IPS-NIHi7 (cell line): Measurements from ENCODE around the gene COA1.
A peak's percentile ranks its signal among the peaks of the same experiment; 100 is the strongest.
"Not testable (repeated sequence)": the region's sequence is repeated elsewhere in the genome, so short reads cannot be mapped to it uniquely, and the experiment has no call there.

ENCODE experiments used
- DNase-seq: peaks from one replicate; pipeline ENCODE4 v3.0.0; 2012; ENCODE audit warnings: mixed read lengths; ENCODE audit errors: extremely low spot score

COA1 gene, protein sequence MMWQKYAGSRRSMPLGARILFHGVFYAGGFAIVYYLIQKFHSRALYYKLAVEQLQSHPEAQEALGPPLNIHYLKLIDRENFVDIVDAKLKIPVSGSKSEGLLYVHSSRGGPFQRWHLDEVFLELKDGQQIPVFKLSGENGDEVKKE

DNA sequence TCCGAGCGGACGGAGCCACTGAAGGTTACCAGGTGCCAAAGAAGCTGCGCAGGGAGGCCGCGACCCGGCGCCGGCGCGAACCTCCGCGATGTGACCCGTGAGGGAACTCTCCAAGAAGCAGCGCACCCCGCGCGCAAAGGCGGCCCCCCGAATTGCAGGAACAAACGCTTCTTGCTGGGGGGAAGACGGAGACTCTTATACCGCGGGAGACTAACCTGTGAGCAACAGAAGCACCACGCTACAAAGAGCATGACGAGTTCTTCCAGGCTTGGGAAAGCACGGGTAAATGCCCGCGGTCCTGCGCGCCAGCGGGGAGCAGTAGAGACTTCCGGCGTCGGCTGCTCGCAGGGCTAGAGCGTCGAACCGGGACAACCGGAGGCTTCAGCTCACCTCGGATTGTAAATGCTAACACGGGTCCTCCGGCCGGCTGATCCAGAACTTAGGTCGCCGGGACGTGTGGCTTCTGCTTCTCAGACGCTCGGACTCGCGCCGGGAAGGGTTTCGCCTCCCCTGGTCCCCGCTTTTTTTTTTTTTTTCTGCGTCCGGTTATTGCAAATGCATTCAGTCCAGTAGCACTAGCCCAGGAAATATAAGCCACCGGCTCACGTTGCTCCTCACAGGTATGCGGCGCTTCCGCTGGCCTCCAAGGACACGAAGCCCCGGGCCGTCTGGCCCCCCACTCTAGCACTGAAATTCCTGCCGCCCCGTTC is at the start of gene COA1:
COA1 (minus strand) TSS at position 310 of the 710 bp plus-strand sequence. CDS start 80,909 bp downstream, outside the sequence.
- DNase-seq = peak; percentile 88

DNA sequence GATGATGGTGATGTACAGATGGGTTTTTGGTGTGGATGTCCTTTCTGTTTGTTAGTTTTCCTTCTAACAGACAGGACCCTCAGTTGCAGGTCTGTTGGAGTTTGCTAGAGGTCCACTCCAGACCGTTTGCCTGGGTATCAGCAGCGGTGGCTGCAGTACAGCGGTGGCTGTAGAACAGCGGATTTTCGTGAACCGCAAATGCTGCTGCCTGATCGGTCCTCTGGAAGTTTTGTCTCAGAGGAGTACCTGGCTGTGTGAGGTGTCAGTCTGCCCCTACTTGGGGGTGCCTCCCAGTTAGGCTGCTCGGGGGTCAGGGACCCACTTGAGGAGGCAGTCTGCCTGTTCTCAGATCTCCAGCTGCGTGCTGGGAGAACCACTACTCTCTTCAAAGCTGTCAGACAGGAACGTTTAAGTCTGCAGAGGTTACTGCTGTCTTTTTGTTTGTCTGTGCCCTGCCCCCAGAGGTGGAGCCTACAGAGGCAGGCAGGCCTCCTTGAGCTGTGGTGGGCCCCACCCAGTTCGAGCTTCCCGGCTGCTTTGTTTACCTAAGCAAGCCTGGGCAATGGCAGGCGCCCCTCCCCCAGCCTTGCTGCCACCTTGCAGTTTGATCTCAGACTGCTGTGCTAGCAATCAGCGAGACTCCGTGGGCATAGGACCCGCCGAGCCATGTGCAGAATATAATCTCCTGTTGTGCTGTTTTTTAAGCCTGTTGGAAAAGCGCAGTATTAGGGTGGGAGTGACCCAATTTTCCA is 49.1 kb upstream of the COA1 start:
- not testable (repeated sequence) for DNase-seq

DNA sequence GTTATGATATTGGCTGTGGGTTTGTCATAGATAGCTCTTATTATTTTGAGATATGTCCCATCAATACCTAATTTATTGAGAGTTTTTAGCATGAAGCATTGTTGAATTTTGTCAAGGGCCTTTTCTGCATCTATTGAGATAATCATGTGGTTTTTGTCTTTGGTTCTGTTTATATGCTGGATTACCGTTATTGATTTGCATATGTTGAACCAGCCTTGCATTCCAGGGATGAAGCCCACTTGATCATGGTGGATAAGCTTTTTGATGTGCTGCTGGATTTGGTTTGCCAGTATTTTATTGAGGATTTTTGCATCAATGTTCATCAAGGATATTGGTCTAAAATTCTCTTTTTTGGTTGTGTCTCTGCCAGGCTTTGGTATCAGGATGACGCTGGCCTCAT is 45.9 kb upstream of the COA1 start:
- DNase-seq = not testable (repeated sequence)

DNA sequence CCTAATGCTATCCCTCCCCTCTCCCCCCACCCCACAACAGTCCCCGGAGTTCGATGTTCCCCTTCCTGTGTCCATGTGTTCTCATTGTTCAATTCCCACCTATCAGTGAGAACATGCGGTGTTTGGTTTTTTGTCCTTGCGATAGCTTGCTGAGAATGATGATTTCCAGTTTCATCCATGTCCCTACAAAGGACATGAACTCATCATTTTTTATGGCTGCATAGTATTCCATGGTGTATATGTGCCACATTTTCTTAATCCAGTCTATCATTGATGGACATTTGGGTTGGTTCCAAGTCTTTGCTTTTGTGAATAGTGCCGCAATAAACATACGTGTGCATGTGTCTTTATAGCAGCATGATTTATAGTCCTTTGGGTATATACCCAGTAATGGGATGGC is 43.9 kb upstream of the COA1 start:
- not testable (repeated sequence) for DNase-seq

DNA sequence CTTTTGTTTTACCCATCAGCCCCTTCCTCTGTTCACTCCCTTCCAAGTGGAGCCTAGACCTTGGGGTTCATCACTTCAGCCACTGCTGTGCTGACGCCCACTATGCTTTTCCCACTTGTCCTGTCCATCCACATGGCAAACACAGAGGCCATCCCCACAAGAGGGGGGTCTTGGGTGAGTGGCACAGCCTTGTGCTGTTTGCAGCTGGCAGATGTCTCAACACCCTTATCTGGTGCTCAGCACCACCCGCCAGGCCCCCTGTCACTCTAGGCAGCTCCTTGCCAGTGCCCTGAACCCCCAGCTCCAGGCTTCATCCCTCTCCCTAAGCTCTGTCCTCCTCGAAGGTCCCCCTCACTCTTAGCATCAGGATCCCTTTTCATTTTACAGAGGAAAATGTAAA is 42.2 kb upstream of the COA1 start:
- DNase-seq = no peak

DNA sequence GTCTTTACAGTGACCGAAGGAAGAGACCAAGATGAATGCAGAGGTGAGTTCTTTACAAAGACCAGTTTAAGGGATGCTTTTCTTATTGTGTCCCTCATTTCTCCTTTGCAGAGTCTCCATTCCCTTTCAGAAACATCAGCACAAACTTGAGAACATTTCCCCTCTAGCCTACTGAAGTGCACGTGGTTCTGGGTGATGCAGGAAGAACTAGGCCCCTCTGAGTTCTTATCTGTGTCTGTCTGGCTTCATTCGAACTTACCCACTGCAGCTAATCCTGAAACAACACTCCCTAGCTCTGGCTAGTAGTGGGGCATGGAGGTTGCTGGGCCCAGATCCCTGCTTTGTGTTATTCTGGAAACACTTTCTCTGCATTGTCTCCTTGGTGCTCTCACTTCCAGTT is 41.8 kb upstream of the COA1 start:
- DNase-seq = no peak

DNA sequence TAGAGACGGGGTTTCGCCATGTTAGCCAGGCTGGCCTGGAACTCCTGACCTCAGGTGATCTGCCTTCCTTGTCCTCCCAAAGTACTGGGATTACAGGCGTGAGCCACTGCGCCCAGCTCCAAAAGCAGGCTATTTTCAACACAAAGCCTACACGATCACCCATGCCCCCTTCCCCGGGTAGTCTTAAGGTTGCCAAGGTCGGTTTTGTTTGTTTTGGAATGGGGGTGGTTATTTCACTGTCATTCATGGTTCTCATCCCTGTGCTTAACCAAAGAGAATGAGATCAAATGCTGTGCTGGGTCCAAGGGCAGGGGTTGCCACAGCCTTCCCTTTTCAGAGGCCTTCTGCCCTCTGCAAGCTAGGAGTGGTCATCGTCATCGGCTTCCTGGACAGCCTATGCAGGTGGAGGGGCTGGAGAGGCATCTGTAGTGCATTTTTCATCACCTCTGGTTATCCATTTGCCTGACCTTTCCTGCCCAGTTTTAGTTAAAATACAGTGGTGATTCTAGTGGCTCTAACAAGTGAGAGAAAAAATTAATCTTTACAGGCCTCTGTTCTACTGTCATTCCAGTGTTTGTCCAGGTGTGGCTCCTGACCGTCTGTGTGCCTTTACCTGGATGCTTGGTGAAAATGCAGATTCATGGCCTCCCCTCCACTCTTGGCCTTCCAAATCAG is 40.6 kb upstream of the COA1 start:
- no peak for DNase-seq

DNA sequence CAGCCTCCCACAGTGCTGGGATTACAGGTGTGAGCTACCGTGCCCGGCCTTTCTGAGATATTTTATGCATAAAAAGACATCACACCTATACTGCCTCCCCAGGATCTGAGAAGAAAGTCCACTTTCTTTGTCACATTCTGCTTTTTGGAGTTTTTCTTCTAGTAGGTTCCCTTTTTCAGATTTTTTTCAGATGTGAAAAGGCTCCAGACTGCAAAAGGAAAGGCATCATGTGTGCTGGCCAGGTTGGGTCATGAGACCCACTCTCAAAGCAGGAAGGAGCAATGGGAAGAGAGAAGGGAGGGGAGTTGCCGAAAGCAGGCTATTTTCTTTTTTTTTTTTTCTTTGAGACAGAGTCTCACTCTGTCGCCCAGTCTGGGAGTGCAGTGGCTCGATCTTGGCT is 40.0 kb upstream of the COA1 start:
- no peak for DNase-seq

DNA sequence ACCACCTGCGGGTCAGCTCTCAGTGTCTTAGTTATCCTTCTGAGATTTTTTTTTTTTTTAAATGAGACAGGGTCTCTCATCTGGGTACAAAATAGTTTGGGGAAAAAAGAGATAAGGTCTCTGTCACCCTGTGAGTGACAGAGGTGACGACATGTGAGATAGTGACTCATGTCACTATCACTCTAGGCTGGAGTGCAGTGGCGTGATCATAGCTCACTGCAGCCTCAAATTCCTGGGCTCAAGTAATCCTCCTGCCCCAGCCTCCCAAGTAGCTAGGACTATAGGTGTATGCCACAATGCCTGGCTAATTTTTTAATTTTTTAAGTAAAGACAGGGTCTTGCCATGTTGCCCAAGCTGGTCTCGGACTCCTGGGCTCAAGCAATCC is 39.6 kb upstream of the COA1 start:
- no peak for DNase-seq

DNA sequence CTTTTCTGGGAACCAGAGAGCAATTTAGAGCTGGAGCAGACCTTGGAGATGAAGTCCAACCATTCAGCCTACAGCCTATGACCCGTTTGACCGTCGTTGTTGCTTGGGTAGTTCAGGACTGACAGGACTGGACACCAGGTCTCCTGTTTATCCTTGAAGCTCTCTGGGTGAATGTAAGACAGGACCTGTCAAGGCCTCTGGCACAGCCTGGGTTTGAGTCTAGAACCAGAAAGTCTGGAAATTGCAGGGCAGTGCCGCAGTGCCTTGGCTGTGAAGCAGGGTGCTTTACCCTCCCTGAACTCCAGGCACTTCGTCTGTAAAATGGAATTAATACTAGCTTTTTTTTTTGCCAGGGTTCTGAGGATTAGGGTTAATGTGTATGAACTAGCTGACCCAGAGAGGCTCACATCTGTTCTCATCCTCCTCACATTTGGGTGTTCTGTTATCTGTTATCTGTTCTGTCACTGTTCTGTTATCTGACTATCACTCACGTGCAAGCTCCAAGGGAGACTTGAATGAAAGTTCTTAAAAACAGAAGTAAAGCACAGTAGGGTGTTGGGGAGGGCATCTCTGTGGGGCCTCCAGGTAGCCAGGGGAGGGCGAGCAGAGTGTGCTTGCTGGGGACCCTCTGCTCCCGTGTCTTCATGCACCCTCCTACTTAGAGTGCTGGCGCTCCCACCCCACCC is 39.0 kb upstream of the COA1 start:
- no peak for DNase-seq

DNA sequence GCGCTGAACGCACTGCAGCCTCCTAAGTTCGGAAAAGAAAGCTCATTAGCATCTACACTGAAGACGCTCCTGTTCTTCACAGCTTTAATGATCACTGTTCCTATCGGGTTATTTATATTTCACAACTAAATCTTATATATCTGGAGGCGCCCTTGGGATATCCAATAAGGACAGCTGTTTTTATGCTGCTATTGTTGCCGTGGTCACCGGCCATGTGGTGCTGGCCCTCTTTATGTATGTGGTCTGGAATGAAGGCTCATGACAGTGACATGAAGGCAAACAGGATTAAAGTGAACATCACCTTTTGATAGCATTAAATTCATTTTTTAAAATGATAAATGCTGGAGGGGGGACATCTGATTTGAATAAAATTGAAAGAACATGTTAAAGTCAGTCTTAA is 38.0 kb upstream of the COA1 start:
- DNase-seq = no peak

DNA sequence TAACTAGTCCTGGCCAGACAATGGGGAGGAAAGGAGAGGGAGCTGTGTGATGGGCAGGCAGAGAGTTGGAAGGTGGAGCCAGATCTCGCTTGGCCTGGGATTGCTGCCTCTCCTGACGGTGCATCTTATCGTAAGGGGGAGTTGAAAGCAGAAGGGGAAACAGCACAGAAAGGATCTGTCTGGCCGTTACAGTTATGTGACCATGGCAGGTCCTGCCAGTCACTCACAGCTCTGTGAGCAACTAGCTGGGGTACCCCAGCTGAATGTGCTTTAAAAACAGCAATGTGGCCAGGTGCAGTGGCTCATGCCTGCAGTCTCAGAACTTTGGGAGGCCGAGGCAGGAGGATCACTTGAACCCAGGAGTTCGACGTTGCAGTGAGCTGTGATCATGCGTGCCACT is 37.2 kb upstream of the COA1 start:
- no peak for DNase-seq

DNA sequence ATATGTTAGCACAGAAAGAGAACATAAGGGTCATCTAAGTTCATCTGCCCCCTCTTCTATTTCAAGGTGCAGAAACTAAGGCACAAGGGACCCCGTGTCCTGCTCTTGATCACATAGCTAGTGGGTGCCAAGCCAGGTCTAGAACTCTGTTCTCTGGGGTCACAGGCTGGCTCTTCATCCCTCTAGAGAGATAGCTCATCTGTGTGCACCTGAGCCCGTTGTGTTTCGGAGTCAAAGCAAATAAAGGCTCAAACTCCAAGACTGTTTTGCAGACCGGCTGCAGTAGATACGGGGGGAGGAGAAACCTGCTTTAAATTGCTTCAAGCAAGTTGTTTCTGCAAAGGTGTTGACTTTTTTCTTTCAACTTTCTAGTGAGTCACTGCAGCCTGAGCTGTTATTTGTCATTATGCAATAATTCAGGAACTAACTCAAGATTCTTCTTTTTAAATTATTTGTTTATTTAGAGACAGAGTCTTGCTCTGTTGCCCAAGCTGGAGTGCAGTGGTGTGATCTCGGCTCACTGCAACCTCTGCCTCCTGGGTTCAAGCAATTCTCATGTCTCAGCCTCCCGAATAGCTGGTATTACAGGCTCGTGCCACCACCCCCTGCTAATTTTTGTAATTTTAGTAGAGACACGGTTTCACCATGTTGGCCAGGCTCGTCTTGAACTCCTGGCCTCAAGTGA is 35.6 kb upstream of the COA1 start:
- DNase-seq = no peak

DNA sequence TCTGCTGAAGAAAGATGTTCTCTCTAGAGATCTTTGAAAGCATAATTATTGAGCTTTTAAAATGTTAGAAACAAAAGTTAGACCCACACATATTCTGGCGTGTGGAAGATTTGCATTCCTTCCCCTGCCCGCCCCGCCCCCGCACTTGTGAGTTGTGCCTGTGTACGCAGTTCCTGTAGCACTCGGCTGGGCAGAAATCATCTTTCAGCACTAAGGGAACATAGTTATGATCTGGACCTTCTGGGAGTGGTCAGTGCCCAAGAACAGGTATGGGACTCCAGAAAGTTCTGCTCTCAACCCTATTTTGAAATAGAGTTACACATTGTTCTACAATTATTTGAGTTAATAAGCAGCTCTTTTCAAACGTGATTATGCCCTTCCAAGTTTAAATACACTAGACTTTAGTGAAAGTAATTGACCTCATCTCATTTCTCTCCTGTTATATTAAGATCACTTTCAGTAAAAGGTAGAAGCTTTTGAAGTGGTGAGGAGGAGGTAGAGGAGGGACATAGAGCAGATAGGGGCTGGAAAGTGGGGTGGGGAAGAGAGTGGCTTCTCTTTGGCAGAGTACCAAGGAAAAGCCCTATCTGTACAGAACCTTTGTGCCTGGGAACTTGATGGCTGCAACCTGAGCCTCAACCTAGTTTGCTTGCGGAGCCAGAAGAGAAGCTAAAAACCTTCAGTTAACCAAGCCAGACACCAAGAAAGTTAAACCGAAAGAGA is 34.9 kb upstream of the COA1 start:
- DNase-seq = no peak

DNA sequence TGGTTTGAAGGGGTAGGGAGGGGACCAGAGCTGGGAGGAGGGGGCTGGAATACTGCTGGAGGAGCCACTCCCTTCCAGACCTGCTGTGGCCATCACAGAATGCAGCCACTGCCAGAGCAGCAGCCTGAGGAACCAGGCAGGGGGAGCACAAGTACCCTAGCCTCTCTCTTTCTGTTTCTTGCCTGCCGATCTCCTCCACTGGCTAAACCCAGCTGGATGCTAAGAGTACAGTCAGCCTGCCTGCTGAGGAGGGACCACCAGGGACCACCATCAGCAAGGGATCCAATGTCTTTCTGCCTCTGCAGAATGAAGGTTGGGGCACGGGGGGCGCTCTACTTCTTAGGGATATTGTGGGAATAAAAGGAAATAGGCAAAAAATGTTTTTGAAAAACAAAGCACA is 33.9 kb upstream of the COA1 start:
- peak; percentile 52 for DNase-seq

DNA sequence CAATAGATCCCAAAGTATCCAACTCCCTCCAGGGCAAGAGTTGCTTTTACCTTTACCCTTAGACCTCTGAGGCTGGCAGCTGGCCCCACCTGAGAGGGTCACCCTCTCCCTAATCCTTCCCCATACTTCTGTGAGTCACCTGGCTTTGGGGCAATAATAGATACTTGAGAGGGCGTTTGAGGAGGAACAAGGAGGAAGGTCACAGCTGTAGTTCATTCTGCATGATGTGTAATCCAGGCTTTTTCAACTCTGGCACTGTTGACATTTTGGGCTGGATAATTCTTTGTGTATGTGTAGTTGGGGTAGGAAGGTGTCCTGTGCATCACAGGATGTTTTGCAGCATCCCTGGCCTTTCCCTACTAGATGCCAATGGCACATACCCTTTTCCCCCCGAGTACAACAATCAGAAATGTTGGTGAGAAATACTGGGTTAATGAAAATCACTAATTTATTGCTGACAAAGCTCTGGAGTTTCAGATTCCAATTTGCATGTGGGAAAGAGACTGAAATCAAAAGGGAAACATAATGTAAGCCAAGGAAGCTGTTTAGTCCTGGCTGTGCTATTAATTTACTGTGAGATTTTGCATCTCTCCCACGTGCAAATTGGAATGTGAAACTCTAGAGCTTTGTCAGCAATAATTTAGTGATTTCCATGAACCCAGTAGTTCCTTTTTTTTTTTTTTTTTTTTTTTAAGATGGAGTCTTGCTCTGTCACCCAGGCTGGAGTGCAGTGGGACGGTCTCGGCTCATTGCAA is 32.8 kb upstream of the COA1 start:
- DNase-seq = no peak

DNA sequence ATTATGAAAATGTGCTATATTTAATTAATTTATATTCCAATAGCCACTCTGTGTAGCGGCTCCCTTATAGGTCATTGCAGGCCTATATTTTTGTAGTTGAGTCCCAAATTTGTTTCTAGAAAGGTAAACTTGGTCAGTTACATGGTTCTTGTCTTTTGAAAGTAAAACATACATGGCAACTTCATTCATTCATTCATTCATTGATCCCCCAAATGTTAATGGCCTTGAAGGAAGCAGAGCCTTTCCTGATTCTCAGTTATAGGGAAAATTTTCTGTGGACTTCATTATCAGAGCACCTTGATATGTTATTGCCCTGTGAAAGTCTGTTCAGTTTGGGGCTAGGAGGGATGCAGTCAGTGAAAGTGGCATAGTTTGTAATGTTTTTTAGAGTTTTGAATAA is 32.1 kb upstream of the COA1 start:
- no peak for DNase-seq

DNA sequence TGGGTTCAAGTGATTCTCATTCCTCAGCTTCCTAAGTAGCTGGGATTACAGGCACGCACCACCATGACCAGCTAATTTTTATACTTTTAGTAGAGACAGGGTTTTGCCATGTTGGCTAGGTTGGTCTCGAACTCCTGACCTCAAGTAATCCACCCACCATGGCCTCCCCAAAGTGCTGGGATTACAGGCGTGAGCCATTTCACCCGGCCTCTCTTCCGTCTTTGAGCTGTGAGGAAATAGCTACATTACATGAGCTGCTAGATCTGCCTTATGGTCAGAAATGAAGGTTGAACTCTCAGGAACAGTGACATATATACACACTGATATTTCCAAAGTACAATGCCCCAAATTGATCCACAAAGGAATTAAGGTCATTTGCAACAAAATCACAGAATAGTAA is 31.5 kb upstream of the COA1 start:
- DNase-seq = no peak

DNA sequence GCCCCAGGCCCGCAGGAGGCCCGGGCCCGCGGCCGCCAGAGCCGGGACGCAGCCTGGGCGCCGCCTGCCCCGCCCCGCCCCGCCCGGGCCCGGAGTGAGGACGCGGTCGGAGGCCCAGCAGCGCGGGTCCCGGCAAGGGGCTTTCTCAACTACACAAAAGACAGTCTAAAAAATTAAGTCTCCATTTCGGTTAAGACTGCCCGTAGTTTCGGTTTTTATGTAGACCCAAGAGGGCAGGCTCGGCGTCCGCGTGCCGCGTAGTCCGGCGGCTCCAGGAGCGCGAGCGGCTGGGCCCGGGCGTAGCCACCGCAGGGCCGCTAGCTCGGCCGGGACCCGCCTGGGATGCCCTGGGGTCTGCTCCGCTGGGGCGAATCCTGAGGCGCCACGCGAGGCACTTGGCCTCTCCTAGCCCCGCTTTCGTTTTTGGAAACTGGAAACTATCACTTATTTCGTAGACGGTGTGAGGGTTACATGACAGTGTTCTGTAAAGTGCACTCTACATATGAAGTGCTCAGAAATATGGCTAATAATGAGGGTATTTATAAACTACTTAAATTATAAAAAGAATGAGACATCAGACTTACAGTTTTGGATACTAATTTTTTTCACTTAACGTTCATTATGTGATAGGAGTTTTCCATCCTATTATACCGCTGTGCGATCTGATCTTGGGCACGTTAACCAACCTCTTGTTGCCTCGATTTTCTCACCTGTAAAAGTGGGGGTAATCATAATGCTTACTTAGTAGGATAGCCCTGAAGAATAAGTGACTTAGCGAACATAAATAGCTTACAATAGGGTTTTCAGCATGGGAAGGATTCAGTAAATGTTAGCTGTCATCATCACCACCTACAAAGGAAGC is 29.7 kb upstream of the COA1 start:
- peak; percentile 69 for DNase-seq
